ENCODE measurements around the gene SEMA5B. TPM values are rescaled to one million over a fixed set of nuclear protein-coding genes. Genes with fewer than 3 reads are reported as not detected.

The SEMA5B gene
- 0.11 and 0.26 TPM in 2 replicates for total RNA-seq

GRCh38 chr3:123027292-123028232 is at the start of gene SEMA5B:
TSS of gene SEMA5B (minus strand) at chr3:123027763. CDS start at chr3:122961263, 66,500 bp downstream.

GRCh38 chr3:123066896-123067688 is 39.5 kb upstream of the SEMA5B start, which contains the start of gene PDIA5:
TSS of gene PDIA5 (plus strand) at chr3:123067025. CDS start at chr3:123067165, 140 bp downstream.

Other genes starting within 250 kb of the SEMA5B start
- gene HSPBAP1, start 233.9 kb downstream of the SEMA5B start, total RNA-seq, result 9.3 and 13.3 TPM in 2 replicates
- gene SLC49A4, start 232.7 kb downstream of the SEMA5B start, total RNA-seq, result 10.0 and 15.1 TPM in 2 replicates
- gene PDIA5, start 39.3 kb upstream of the SEMA5B start, total RNA-seq, result 84.2 and 104 TPM in 2 replicates
- 33.9 and 34.0 TPM in 2 replicates for gene SEC22A, start 174.2 kb upstream of the SEMA5B start, total RNA-seq

Measured in dermis lymphatic vessel endothelial cell (primary cell).